SK-N-SH treated with all-trans-retinoic acid at 6 μM for 48 hours (cell line): ENCODE measurements around the gene ZNF318.

Experiments used
- OSR1 ChIP-seq: fragments of 250-450 bp; sonication (Bioruptor Pico); IDR thresholded peaks from 2 replicates; pipeline ENCODE4 v1.8.0; 2022; ENCODE audit warnings: moderate library complexity, mild to moderate bottlenecking, inconsistent platforms
- TCF4 ChIP-seq: fragments of 250-450 bp; sonication (Bioruptor Pico); IDR thresholded peaks from 2 replicates; pipeline ENCODE4 v1.8.0; 2021; ENCODE audit warnings: mild to moderate bottlenecking, moderate library complexity, borderline replicate concordance
- ZFP3 ChIP-seq: fragments of 250-450 bp; sonication (Bioruptor Pico); IDR thresholded peaks from 2 replicates; pipeline ENCODE4 v1.5.0; 2020; ENCODE audit warnings: mild to moderate bottlenecking, moderate library complexity
- ZNF8 ChIP-seq: fragments of 450-650 bp; formaldehyde crosslinking; IDR thresholded peaks from 2 replicates; pipeline ENCODE4 v1.5.0; 2020; ENCODE audit warnings: mild to moderate bottlenecking, moderate library complexity
- TF ChIP-seq, protein P1 (sequence below): fragments of 250-450 bp; sonication (Bioruptor Pico); IDR thresholded peaks from 2 replicates; pipeline ENCODE4 v1.5.1; 2020; ENCODE audit warnings: low read depth, mild to moderate bottlenecking, moderate library complexity

DNA sequence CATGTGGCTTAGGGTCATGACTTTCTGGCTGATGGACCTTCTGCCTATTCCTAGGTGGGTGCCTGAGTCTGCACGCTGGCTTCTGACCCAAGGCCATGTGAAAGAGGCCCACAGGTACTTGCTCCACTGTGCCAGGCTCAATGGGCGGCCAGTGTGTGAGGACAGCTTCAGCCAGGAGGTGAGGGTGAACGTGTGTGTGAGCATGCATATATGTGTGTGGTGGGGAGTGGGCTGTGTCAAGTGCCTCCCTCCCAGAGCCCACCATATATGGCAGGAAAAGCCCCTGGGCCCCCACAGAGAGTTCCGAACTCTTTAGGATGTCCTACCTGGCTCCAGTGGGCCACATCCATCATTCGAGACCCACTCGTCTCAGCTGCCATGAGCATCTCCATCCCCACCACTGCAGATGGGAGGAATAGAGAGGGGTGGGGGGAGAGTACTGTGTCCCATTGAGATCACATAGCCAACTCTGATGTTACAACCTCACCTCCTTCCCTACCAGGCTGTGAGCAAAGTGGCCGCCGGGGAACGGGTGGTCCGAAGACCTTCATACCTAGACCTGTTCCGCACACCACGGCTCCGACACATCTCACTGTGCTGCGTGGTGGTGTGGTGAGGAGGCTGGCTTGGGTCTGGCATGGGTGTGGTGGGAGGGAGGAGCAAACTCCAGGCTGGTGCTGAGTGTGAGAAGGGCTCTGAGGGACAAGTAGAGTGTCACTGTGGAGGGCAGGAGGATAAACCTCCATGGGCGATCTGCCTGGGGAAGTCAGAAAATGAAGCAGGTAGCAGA lies 68.2 kb downstream of the ZNF318 start:
- TF ChIP-seq, protein P1, sequence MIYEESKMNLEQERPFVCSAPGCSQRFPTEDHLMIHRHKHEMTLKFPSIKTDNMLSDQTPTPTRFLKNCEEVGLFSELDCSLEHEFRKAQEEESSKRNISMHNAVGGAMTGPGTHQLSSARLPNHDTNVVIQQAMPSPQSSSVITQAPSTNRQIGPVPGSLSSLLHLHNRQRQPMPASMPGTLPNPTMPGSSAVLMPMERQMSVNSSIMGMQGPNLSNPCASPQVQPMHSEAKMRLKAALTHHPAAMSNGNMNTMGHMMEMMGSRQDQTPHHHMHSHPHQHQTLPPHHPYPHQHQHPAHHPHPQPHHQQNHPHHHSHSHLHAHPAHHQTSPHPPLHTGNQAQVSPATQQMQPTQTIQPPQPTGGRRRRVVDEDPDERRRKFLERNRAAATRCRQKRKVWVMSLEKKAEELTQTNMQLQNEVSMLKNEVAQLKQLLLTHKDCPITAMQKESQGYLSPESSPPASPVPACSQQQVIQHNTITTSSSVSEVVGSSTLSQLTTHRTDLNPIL: no peak
- TF ChIP-seq TCF4 (no peak), ZFP3 (CRISPR knock-in tag) (no peak), ZNF8 (CRISPR knock-in tag) (no peak), OSR1 (no peak)
